Vagina (tissue), 2 donors: Measurements from ENCODE around the gene KLHL40. TPM values are rescaled to one million over a fixed set of nuclear protein-coding genes. Genes with fewer than 3 reads are reported as not detected.
A peak's percentile ranks its signal among the peaks of the same experiment; 100 is the strongest.

Source experiments
- DNase-seq, 2 donors: peaks; one replicate each; pipeline ENCODE4 v3.0.0-alpha.2; 2017; ENCODE audit errors: extremely low spot score in 2 of 2
- H3K27ac ChIP-seq: fragments of 200-600 bp; sonication (generic); one replicate; pipeline ENCODE4 v1.5.1; 2019
- H3K27me3 ChIP-seq: fragments of 200-600 bp; sonication (generic); one replicate; pipeline ENCODE4 v1.5.1; 2019
- H3K36me3 ChIP-seq, 2 donors: fragments of 200-600 bp; sonication (generic); one replicate each; pipeline ENCODE4 v1.5.1; 2017 to 2019
- H3K4me1 ChIP-seq: fragments of 200-600 bp; sonication (generic); one replicate; pipeline ENCODE4 v1.5.1; 2019
- H3K4me3 ChIP-seq, 2 donors: fragments of 200-600 bp; sonication (generic); 1 replicate in 1 of 2; 2 replicates in 1 of 2; pipeline ENCODE4 v1.5.1; 2016 to 2019
- H3K9me3 ChIP-seq: fragments of 200-600 bp; sonication (generic); one replicate; pipeline ENCODE4 v1.5.1; 2019
- CTCF ChIP-seq, 3 experiments: fragments of 450-650 bp in 2 of 3; fragments of 200-600 bp in 1 of 3; sonication (generic) in 1 of 3; IDR thresholded peaks; one replicate each; pipeline ENCODE4 v1.5.1; 2017 to 2019; ENCODE audit warnings: antibody characterized with exemption in 3 of 3, mild to moderate bottlenecking in 2 of 3, moderate library complexity in 2 of 3
- POLR2A ChIP-seq, 2 donors: fragments of 450-650 bp; IDR thresholded peaks; one replicate each; pipeline ENCODE4 v1.6.1; 2017; ENCODE audit warnings: antibody characterized with exemption in 2 of 2, mild to moderate bottlenecking in 2 of 2, moderate library complexity in 2 of 2
- POLR2AphosphoS5 ChIP-seq, 2 donors: sonication (generic); formaldehyde crosslinking; IDR thresholded peaks; one replicate each; pipeline ENCODE4 v1.9.0; 2017; ENCODE audit warnings: antibody characterized with exemption in 2 of 2, mild to moderate bottlenecking in 2 of 2, low read depth in 1 of 2; ENCODE audit not compliant: insufficient read depth in 1 of 2
- intact Hi-C: fragments of 100-400 bp; cut with DNase I; formaldehyde crosslinking; loops from one replicate; pipeline ENCODE4 v1.15.1; 2023
- total RNA-seq: library from RNA; depleted of rRNA; stranded (reverse); fragments of >200 nt; gene quantifications from one replicate; pipeline ENCODE4 v1.2.3, GENCODE V29; 2016

The KLHL40 gene
- total RNA-seq, 1 donor from 2014 or later, result not detected

GRCh38 chr3:42729404-42730145 lies 44.2 kb downstream of the KLHL40 start:
- peaks cover 4% of the 10 kb centered on the region for H3K4me1 ChIP-seq
- intact Hi-C loops, result no loop called here
- H3K27ac ChIP-seq, result peak overlapping the region; percentile 54
- peak in 1 of 2 donors; percentile 52 for DNase-seq
- no peak for TF ChIP-seq CTCF (IDR thresholded peaks at IDR 0.05)
- no peak for TF ChIP-seq POLR2AphosphoS5 (IDR thresholded peaks at IDR 0.05; ENCODE audit: insufficient read depth in 1 of 2, low read depth in 1 of 2)
- no peak for TF ChIP-seq POLR2A (IDR thresholded peaks at IDR 0.05)
- no peak overlapping the region for H3K4me3 ChIP-seq
- no peaks in the 10 kb centered on the region for H3K9me3 ChIP-seq
- H3K36me3 ChIP-seq, result no peaks in the 10 kb centered on the region
- no peaks in the 10 kb centered on the region for H3K27me3 ChIP-seq

GRCh38 chr3:42730294-42730693 lies 45.0 kb downstream of the KLHL40 start:
- intact Hi-C loops, result no loop called here
- no peak for DNase-seq

GRCh38 chr3:42730706-42731420 lies 45.5 kb downstream of the KLHL40 start:
- Histone ChIP-seq H3K36me3 (no peaks in the 10 kb centered on the region), H3K27me3 (no peaks in the 10 kb centered on the region), H3K9me3 (no peaks in the 10 kb centered on the region), H3K4me3 (no peak overlapping the region), H3K27ac (peak overlapping the region; percentile 54), H3K4me1 (peaks cover 4% of the 10 kb centered on the region)
- TF ChIP-seq POLR2AphosphoS5 (IDR thresholded peaks at IDR 0.05; ENCODE audit: insufficient read depth in 1 of 2, low read depth in 1 of 2), result no peak
- no peak for TF ChIP-seq CTCF (IDR thresholded peaks at IDR 0.05)
- intact Hi-C loops, result no loop called here
- peak in 1 of 2 donors; percentile 82 for DNase-seq

More at GRCh38 chr3:42730294-42730693, 45.0 kb downstream of the KLHL40 start:
- Histone ChIP-seq H3K4me3 (no peak overlapping the region), H3K27ac (peak overlapping the region; percentile 54), H3K4me1 (peaks cover 4% of the 10 kb centered on the region), H3K27me3 (no peaks in the 10 kb centered on the region), H3K9me3 (no peaks in the 10 kb centered on the region), H3K36me3 (no peaks in the 10 kb centered on the region)
- TF ChIP-seq POLR2AphosphoS5 (IDR thresholded peaks at IDR 0.05; ENCODE audit: insufficient read depth in 1 of 2, low read depth in 1 of 2) (no peak), CTCF (IDR thresholded peaks at IDR 0.05) (no peak), POLR2A (IDR thresholded peaks at IDR 0.05) (no peak)

- TF ChIP-seq POLR2AphosphoS5 (IDR thresholded peaks at IDR 0.05; ENCODE audit: insufficient read depth in 1 of 2, low read depth in 1 of 2), result no peak
- no peak for TF ChIP-seq POLR2A (IDR thresholded peaks at IDR 0.05)
- no peak for TF ChIP-seq CTCF (IDR thresholded peaks at IDR 0.05)
- peak in 1 of 2 donors; percentile 87 for DNase-seq
- H3K27ac ChIP-seq, result peak overlapping the region; percentile 30
Measured at GRCh38 chr3:42731476-42732195, 46.3 kb downstream of the KLHL40 start.

More at GRCh38 chr3:42731476-42732195, 46.3 kb downstream of the KLHL40 start:
- no peaks in the 10 kb centered on the region for H3K27me3 ChIP-seq
- no peaks in the 10 kb centered on the region for H3K9me3 ChIP-seq
- peaks cover 4% of the 10 kb centered on the region for H3K4me1 ChIP-seq
- intact Hi-C loops, result no loop called here
- no peak overlapping the region for H3K4me3 ChIP-seq
- H3K36me3 ChIP-seq, result no peaks in the 10 kb centered on the region
